Body of pancreas (tissue), 4 donors: Measurements from ENCODE around the gene FKBP2.

Experiments
- CTCF ChIP-seq, 7 experiments: fragments of 450-650 bp in 4 of 7; fragments of 200-600 bp in 3 of 7; sonication (generic) in 3 of 7; IDR thresholded peaks; one replicate each; pipeline ENCODE4 v1.5.1; 2016 to 2019; ENCODE audit warnings: antibody characterized with exemption in 7 of 7
- POLR2A ChIP-seq, 3 donors: fragments of 450-650 bp; IDR thresholded peaks; one replicate each; pipeline ENCODE4 v1.6.1; 2016; ENCODE audit warnings: antibody characterized with exemption in 3 of 3, mild to moderate bottlenecking in 2 of 3

GRCh38 chr11:64267207-64267945 is 26.5 kb downstream of the FKBP2 start:
- TF ChIP-seq CTCF (IDR thresholded peaks at IDR 0.05) (no peak), POLR2A (IDR thresholded peaks at IDR 0.05) (no peak)
